Astrocyte of the spinal cord (primary cell): ENCODE results near the gene GFOD1.

Source experiments
- DNase-seq: peaks from one replicate; pipeline ENCODE4 v3.0.0; 2011; ENCODE audit warnings: low read depth, low spot score
- H3K4me3 ChIP-seq: 2 replicates; pipeline ENCODE4 v1.5.1; 2011; ENCODE audit warnings: low read depth, mild to moderate bottlenecking, low read length, moderate library complexity
- CTCF ChIP-seq: IDR thresholded peaks from 2 replicates; pipeline ENCODE4 v1.5.1; 2012; ENCODE audit warnings: low read depth, mild to moderate bottlenecking, low read length, inconsistent platforms
- in situ Hi-C: cut with HindIII; loops from 2 replicates; pipeline ENCODE4 v1.10.0; 2017; ENCODE audit warnings: low sequenced_read_pairs

Gene GFOD1

GRCh38 chr6:13487122-13488014 is at the start of gene GFOD1:
TSS of gene GFOD1 (minus strand) at chr6:13487600. CDS start at chr6:13486890, 710 bp downstream.
- TF ChIP-seq CTCF = peak; percentile 20
- H3K4me3 ChIP-seq = peak within 1 kb of the TSS; percentile 60
- in situ Hi-C loops = no loop called here
- DNase-seq = peak; percentile 85

GRCh38 chr6:13536796-13537526 is 49.6 kb upstream of the GFOD1 start:
- TF ChIP-seq CTCF = no peak
- H3K4me3 ChIP-seq = no peak overlapping the region
- DNase-seq = peak; percentile 4
- in situ Hi-C loops = no loop called here

- TF ChIP-seq CTCF = no peak
- in situ Hi-C loops = no loop called here
- no peak for DNase-seq
Observed at GRCh38 chr6:13535306-13535705, 47.9 kb upstream of the GFOD1 start.

GRCh38 chr6:13534536-13534935 is 47.1 kb upstream of the GFOD1 start:
- in situ Hi-C loops = no loop called here
- DNase-seq = no peak
- no peak for TF ChIP-seq CTCF
- H3K4me3 ChIP-seq = no peak overlapping the region

More at GRCh38 chr6:13535306-13535705, 47.9 kb upstream of the GFOD1 start:
- H3K4me3 ChIP-seq = no peak overlapping the region

GRCh38 chr6:13531956-13532355 is 44.6 kb upstream of the GFOD1 start:
- TF ChIP-seq CTCF = no peak
- no peak for DNase-seq
- H3K4me3 ChIP-seq = no peak overlapping the region
- in situ Hi-C loops = no loop called here

GRCh38 chr6:13528777-13529343 is 41.5 kb upstream of the GFOD1 start:
- no peak overlapping the region for H3K4me3 ChIP-seq
- in situ Hi-C loops = no loop called here
- no peak for DNase-seq
- no peak for TF ChIP-seq CTCF
